ENCODE data around the gene LHPP.

GRCh38 chr10:124650263-124650662 lies 188.6 kb downstream of the LHPP start:
- no peak for TF ChIP-seq CTCF (IDR thresholded peaks at IDR 0.05)
- no peak for TF ChIP-seq POLR2A (IDR thresholded peaks at IDR 0.05)
